Calu3 (cell line): Measurements from ENCODE around the gene MBNL1. TPM values are rescaled to one million over a fixed set of nuclear protein-coding genes. Genes with fewer than 3 reads are reported as not detected.

ENCODE experiments used
- BruUV-seq: library from RNA; stranded (reverse); fragments of 400-500 nt; replicated peaks from 2 replicates; lab custom pipeline; 2021; lab: Mats Ljungman, UMichigan
- CTCF ChIA-PET: fragments of 300-600 bp; sonication (Branson Sonifier 250); formaldehyde crosslinking; loops from one replicate; lab custom pipeline; 2022; ENCODE audit warnings: antibody characterized with exemption; lab: Charles Lee
- DNase-seq: peaks from one replicate; pipeline ENCODE4 v3.0.0; 2022
- H3K27ac Mint-ChIP-seq: one replicate; pipeline ENCODE4 v1.8.0; 2022; ENCODE audit warnings: mixed read lengths; ENCODE audit not compliant: unreplicated experiment
- H3K27me3 Mint-ChIP-seq: one replicate; pipeline ENCODE4 v1.8.0; 2022; ENCODE audit warnings: mixed read lengths; ENCODE audit not compliant: unreplicated experiment
- H3K36me3 Mint-ChIP-seq: one replicate; pipeline ENCODE4 v1.8.0; 2022; ENCODE audit warnings: mild to moderate bottlenecking, moderate library complexity, mixed read lengths; ENCODE audit not compliant: insufficient read depth, unreplicated experiment
- H3K4me1 Mint-ChIP-seq: one replicate; pipeline ENCODE4 v1.8.0; 2022; ENCODE audit warnings: mild to moderate bottlenecking, low read depth, mixed read lengths; ENCODE audit not compliant: unreplicated experiment
- H3K4me3 Mint-ChIP-seq: one replicate; pipeline ENCODE4 v1.8.0; 2022; ENCODE audit warnings: mild to moderate bottlenecking, low read depth, moderate library complexity, mixed read lengths; ENCODE audit not compliant: unreplicated experiment
- H3K9me3 Mint-ChIP-seq: one replicate; pipeline ENCODE4 v1.8.0; 2022; ENCODE audit warnings: low read depth, mixed read lengths; ENCODE audit not compliant: unreplicated experiment
- CTCF ChIP-seq: fragments of 200-600 bp; IDR thresholded peaks from one replicate; pipeline ENCODE4 v1.8.0; 2022; ENCODE audit warnings: antibody characterized with exemption; ENCODE audit not compliant: unreplicated experiment
- intact Hi-C: fragments of 100-400 bp; cut with micrococcal nuclease; formaldehyde crosslinking; loops from one replicate; pipeline ENCODE4 v1.10.0; 2022; ENCODE audit not compliant: unreplicated experiment
- total RNA-seq: library from RNA; stranded (reverse); gene quantifications from 2 replicates; pipeline ENCODE4 v1.2.3, GENCODE V29; 2022

Gene MBNL1
- total RNA-seq, 1 experiment from 2014 or later = 183 TPM

- CTCF ChIA-PET = no interaction called here
- TF ChIP-seq CTCF = no peak
- Mint-ChIP-seq H3K4me1 (peaks cover 6% of the 10 kb centered on the region), H3K4me3 (no peak overlapping the region), H3K27me3 (no peaks in the 10 kb centered on the region), H3K9me3 (no peaks in the 10 kb centered on the region), H3K27ac (no peak overlapping the region), H3K36me3 (no peaks in the 10 kb centered on the region)
- BruUV-seq = no TSS peak
- intact Hi-C loops = no loop called here
- DNase-seq = no peak
These were observed 69.5 kb downstream of the MBNL1 start for GRCh38 chr3:152338159-152338720.

DNA sequence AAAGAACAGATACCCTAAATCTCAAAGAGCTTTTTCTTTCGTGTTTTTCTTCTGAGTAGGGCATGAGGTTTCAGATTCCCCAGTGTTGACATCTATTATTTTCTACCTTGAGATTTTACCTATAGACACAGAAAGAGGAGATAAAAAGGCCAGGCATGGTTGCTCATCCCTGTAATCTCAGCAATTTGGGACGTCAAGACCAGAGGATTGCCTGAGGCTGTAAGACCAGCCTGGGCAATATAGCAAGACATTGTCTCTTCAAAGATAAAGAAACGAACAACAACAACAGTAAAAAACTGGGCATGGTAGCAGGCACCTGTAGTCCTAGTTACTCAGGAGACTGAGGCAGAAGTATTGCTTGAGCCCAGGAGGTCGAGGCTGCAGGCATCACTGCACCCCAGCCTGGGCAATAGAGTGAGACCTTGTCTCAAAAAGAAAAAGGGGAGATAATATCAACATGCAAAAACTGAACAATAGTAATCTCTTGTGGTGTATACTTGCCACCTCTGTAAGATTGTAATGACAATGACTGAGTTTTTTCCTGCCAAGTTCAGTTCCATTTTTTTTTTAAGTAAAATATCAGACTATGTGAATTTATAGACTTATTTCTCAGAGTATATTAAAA, 71.3 kb downstream of the MBNL1 start:
- Mint-ChIP-seq H3K27ac (no peak overlapping the region), H3K27me3 (no peaks in the 10 kb centered on the region), H3K4me3 (no peak overlapping the region), H3K4me1 (peaks cover 6% of the 10 kb centered on the region), H3K36me3 (no peaks in the 10 kb centered on the region), H3K9me3 (no peaks in the 10 kb centered on the region)
- no peak for TF ChIP-seq CTCF
- DNase-seq = no peak
- no TSS peak for BruUV-seq
- CTCF ChIA-PET = no interaction called here
- intact Hi-C loops = no loop called here

DNA sequence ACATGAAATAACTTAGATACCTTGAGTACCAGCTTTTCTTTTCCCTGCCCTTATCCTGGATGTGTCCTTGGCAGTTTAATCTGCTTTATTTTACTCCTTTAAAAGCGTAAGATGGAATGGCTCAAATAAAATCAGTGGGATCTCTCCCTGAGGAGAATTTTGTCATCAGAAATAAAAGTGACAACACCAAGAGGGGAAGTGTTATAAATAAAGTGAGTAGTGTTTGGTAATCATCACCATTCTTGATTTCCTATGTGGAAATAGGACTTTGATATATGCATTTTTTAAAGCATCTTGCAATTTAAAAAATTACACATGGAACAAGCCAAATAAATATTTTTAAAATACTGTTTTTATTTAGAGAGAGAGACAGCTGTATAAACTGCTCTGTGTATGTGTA, 76.5 kb downstream of the MBNL1 start:
- Mint-ChIP-seq H3K36me3 (no peaks in the 10 kb centered on the region), H3K4me1 (no peaks in the 10 kb centered on the region), H3K27ac (no peak overlapping the region), H3K27me3 (no peaks in the 10 kb centered on the region), H3K9me3 (no peaks in the 10 kb centered on the region), H3K4me3 (no peak overlapping the region)
- BruUV-seq = no TSS peak
- CTCF ChIA-PET = interaction anchor here (1.0 kb wide), 1 partner anchor 10 kb away, joined by 4 read pairs; no protein-coding TSS in a partner anchor
- intact Hi-C loops = no loop called here
- TF ChIP-seq CTCF = no peak
- no peak for DNase-seq

- Mint-ChIP-seq H3K4me3 (no peak overlapping the region), H3K27me3 (no peaks in the 10 kb centered on the region), H3K36me3 (no peaks in the 10 kb centered on the region), H3K27ac (no peak overlapping the region), H3K4me1 (no peaks in the 10 kb centered on the region), H3K9me3 (no peaks in the 10 kb centered on the region)
- intact Hi-C loops = no loop called here
- CTCF ChIA-PET = interaction anchor here (1.0 kb wide), 1 partner anchor 9 kb away, joined by 4 read pairs; no protein-coding TSS in a partner anchor
- no TSS peak for BruUV-seq
- TF ChIP-seq CTCF = no peak
- DNase-seq = no peak
These were observed 77.3 kb downstream of the MBNL1 start for GRCh38 chr3:152346058-152346457.
